Fibroblast of lung (primary cell): ENCODE data around the gene SLC22A5. TPM values are rescaled to one million over a fixed set of nuclear protein-coding genes. Genes with fewer than 3 reads are reported as not detected.
A peak's percentile ranks its signal among the peaks of the same experiment; 100 is the strongest.

Source experiments
- DNase-seq, 2 donors: peaks; one replicate each; pipeline versions ENCODE4 v3.0.0 to v3.0.0-alpha.2; 2010; ENCODE audit warnings: low read depth in 2 of 2
- H2AFZ ChIP-seq: 2 replicates; pipeline ENCODE4 v1.5.1; 2012; ENCODE audit warnings: low read length, control low read depth, inconsistent platforms
- H3K27ac ChIP-seq: 2 replicates; pipeline ENCODE4 v1.5.1; 2011; ENCODE audit warnings: low read length, control low read depth; ENCODE audit not compliant: insufficient read depth
- H3K27me3 ChIP-seq: 2 replicates; pipeline ENCODE4 v1.5.1; 2011; ENCODE audit warnings: mild to moderate bottlenecking, low read length; ENCODE audit not compliant: control insufficient read depth, insufficient read depth
- H3K36me3 ChIP-seq: 2 replicates; pipeline ENCODE4 v1.5.1; 2011; ENCODE audit warnings: low read length; ENCODE audit not compliant: control insufficient read depth, insufficient read depth
- H3K4me1 ChIP-seq: 2 replicates; pipeline ENCODE4 v1.5.1; 2011; ENCODE audit warnings: low read length; ENCODE audit not compliant: control insufficient read depth, insufficient read depth; ENCODE audit errors: extremely low read depth
- H3K4me2 ChIP-seq: 2 replicates; pipeline ENCODE4 v1.5.1; 2011; ENCODE audit warnings: low read length, control low read depth; ENCODE audit not compliant: insufficient read depth; ENCODE audit errors: extremely low read depth
- H3K4me3 ChIP-seq, 4 experiments: fragments of 200-600 bp in 1 of 4; sonication (generic) in 1 of 4; replicated peaks in 1 of 4; 2 replicates each; pipeline ENCODE4 v1.5.1; 2011 to 2016; ENCODE audit warnings: low read length in 4 of 4, low read depth in 3 of 4, mild to moderate bottlenecking in 3 of 4, control low read depth in 2 of 4, inconsistent platforms in 1 of 4, mixed read lengths in 1 of 4; ENCODE audit not compliant: insufficient read depth in 1 of 4; ENCODE audit errors: control extremely low read depth in 1 of 4
- H3K79me2 ChIP-seq: 2 replicates; pipeline ENCODE4 v1.5.1; 2012; ENCODE audit warnings: mild to moderate bottlenecking, low read length, inconsistent platforms; ENCODE audit not compliant: control insufficient read depth, insufficient read depth
- H3K9ac ChIP-seq: 2 replicates; pipeline ENCODE4 v1.5.1; 2011; ENCODE audit warnings: mild to moderate bottlenecking, low read length, control low read depth; ENCODE audit not compliant: insufficient read depth
- H3K9me3 ChIP-seq: 2 replicates; pipeline ENCODE4 v1.5.1; 2012; ENCODE audit warnings: low read depth, low read length; ENCODE audit not compliant: control insufficient read depth, insufficient read depth
- H4K20me1 ChIP-seq: 2 replicates; pipeline ENCODE4 v1.5.1; 2011; ENCODE audit warnings: low read length; ENCODE audit not compliant: control insufficient read depth, insufficient read depth; ENCODE audit errors: extremely low read depth
- EZH2 ChIP-seq: IDR thresholded peaks from 2 replicates; pipeline ENCODE4 v1.5.1; 2012; ENCODE audit warnings: low read length, control low read depth, mild to moderate bottlenecking; ENCODE audit errors: missing control alignments
- polyA minus RNA-seq: library from RNA; depleted of rRNA, polyadenylated mRNA; stranded (reverse); fragments of >200 nt; gene quantifications from 2 replicates; pipeline ENCODE4 v1.2.3, GENCODE V29; 2011; ENCODE audit warnings: low replicate concordance
- polyA plus RNA-seq, 2 donors: library from polyadenylated mRNA; depleted of rRNA in 1 of 2; stranded (reverse) in 1 of 2; unstranded in 1 of 2; fragments of >200 nt; gene quantifications; 2 replicates each; pipeline ENCODE4 v1.2.1, GENCODE V29; 2011 to 2012; ENCODE audit warnings: missing spikeins in 1 of 2
- total RNA-seq: library from RNA; depleted of rRNA; stranded (reverse); fragments of >200 nt; gene quantifications from 2 replicates; pipeline ENCODE4 v1.2.1, GENCODE V29; 2014
- TF ChIP-seq, protein P1 (sequence below), 2 donors: IDR thresholded peaks in 1 of 2; conservative IDR thresholded peaks in 1 of 2; 1 replicate in 1 of 2; 2 replicates in 1 of 2; pipeline ENCODE4 v1.5.1; 2011 to 2012; ENCODE audit warnings: low read length in 2 of 2, control low read depth in 1 of 2, inconsistent platforms in 1 of 2, low read depth in 1 of 2, mild to moderate bottlenecking in 1 of 2

Gene SLC22A5
- 7.7 and 8.8 TPM in 2 replicates for total RNA-seq
- polyA plus RNA-seq, result 3.4 and 8.2 TPM in 2 replicates
- 2.1 and 3.3 TPM in 2 replicates for polyA plus RNA-seq (2012)
- 35.8 and 42.9 TPM in 2 replicates for polyA minus RNA-seq

DNA sequence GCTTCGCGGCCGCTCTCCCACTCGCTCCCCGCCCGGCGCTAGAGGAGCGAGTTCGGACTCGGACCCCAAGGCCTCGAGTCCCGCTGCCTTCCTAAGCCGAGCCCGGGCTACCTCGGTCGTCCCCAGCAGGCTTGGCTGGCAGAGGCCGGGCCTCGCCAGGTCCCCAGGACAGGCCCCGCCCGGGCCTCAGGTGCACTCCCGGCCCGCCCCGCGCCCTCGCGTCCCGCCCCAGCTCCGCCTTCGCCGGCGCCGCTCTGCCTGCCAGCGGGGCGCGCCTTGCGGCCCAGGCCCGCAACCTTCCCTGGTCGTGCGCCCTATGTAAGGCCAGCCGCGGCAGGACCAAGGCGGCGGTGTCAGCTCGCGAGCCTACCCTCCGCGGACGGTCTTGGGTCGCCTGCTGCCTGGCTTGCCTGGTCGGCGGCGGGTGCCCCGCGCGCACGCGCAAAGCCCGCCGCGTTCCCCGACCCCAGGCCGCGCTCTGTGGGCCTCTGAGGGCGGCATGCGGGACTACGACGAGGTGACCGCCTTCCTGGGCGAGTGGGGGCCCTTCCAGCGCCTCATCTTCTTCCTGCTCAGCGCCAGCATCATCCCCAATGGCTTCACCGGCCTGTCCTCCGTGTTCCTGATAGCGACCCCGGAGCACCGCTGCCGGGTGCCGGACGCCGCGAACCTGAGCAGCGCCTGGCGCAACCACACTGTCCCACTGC lies at the start of gene SLC22A5:
TSS of gene SLC22A5 (plus strand) at position 237 of the 707 bp plus-strand sequence. CDS start at position 500, 263 bp downstream.
- H3K27ac ChIP-seq, result peak within 1 kb of the TSS; percentile 41
- H3K4me1 ChIP-seq, result no peaks in the 10 kb centered on the region
- TF ChIP-seq EZH2, result no peak
- TF ChIP-seq, protein P1, sequence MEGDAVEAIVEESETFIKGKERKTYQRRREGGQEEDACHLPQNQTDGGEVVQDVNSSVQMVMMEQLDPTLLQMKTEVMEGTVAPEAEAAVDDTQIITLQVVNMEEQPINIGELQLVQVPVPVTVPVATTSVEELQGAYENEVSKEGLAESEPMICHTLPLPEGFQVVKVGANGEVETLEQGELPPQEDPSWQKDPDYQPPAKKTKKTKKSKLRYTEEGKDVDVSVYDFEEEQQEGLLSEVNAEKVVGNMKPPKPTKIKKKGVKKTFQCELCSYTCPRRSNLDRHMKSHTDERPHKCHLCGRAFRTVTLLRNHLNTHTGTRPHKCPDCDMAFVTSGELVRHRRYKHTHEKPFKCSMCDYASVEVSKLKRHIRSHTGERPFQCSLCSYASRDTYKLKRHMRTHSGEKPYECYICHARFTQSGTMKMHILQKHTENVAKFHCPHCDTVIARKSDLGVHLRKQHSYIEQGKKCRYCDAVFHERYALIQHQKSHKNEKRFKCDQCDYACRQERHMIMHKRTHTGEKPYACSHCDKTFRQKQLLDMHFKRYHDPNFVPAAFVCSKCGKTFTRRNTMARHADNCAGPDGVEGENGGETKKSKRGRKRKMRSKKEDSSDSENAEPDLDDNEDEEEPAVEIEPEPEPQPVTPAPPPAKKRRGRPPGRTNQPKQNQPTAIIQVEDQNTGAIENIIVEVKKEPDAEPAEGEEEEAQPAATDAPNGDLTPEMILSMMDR (conservative IDR thresholded peaks at IDR 0.05 in 1 of 2, IDR thresholded peaks at IDR 0.05 in 1 of 2; ENCODE audit: low read depth in 1 of 2, low read length in 2 of 2), result no peak
- no peaks in the 10 kb centered on the region for H3K27me3 ChIP-seq
- H2AFZ ChIP-seq, result peak within 1 kb of the TSS; percentile 83
- H3K9me3 ChIP-seq, result no peaks in the 10 kb centered on the region
- H3K79me2 ChIP-seq, result no peaks in the 10 kb centered on the region
- H3K4me3 ChIP-seq, result peak within 1 kb of the TSS; percentile 62 to 70 (median 63)
- peak within 1 kb of the TSS; percentile 76 for H3K4me2 ChIP-seq
- no peaks in the 10 kb centered on the region for H3K36me3 ChIP-seq
- H4K20me1 ChIP-seq, result no peaks in the 10 kb centered on the region
- peak within 1 kb of the TSS; percentile 74 for H3K9ac ChIP-seq
- DNase-seq, result peak; percentile 41 to 48

- Histone ChIP-seq H4K20me1 (no peaks in the 10 kb centered on the region), H3K79me2 (no peaks in the 10 kb centered on the region), H3K36me3 (no peaks in the 10 kb centered on the region), H3K4me3 (no peak overlapping the region), H3K9me3 (no peaks in the 10 kb centered on the region), H3K4me2 (no peak overlapping the region), H3K9ac (no peak overlapping the region), H3K27ac (no peak overlapping the region), H3K27me3 (no peaks in the 10 kb centered on the region), H2AFZ (no peak overlapping the region), H3K4me1 (no peaks in the 10 kb centered on the region)
- TF ChIP-seq, protein P1 (conservative IDR thresholded peaks at IDR 0.05 in 1 of 2, IDR thresholded peaks at IDR 0.05 in 1 of 2; ENCODE audit: low read depth in 1 of 2, low read length in 2 of 2), result no peak
- no peak for TF ChIP-seq EZH2
- DNase-seq, result no peak
Observed at GRCh38 chr5:132319975-132320374, 49.5 kb upstream of the SLC22A5 start.

GRCh38 chr5:132321109-132321721 lies 48.3 kb upstream of the SLC22A5 start:
- Histone ChIP-seq H3K4me2 (no peak overlapping the region), H3K36me3 (no peaks in the 10 kb centered on the region), H3K79me2 (no peaks in the 10 kb centered on the region), H3K9ac (no peak overlapping the region), H3K27me3 (no peaks in the 10 kb centered on the region), H3K4me1 (no peaks in the 10 kb centered on the region), H3K27ac (no peak overlapping the region), H4K20me1 (no peaks in the 10 kb centered on the region), H3K4me3 (no peak overlapping the region), H2AFZ (no peak overlapping the region), H3K9me3 (no peaks in the 10 kb centered on the region)
- TF ChIP-seq EZH2, result no peak
- TF ChIP-seq, protein P1 (conservative IDR thresholded peaks at IDR 0.05 in 1 of 2, IDR thresholded peaks at IDR 0.05 in 1 of 2; ENCODE audit: low read depth in 1 of 2, low read length in 2 of 2), result no peak
- DNase-seq, result no peak
